ENCODE measurements around the gene SEPSECS.
A peak's percentile ranks its signal among the peaks of the same experiment; 100 is the strongest.

The SEPSECS gene

GRCh38 chr4:25155947-25156346 lies 4.3 kb downstream of the SEPSECS start:
- DNase-seq (ENCODE audit: low spot score): no peak

GRCh38 chr4:25154594-25155265 lies 5.5 kb downstream of the SEPSECS start:
- DNase-seq (ENCODE audit: low spot score): no peak

- no peak for DNase-seq (ENCODE audit: low spot score)
Observed at GRCh38 chr4:25146076-25146475, 14.2 kb downstream of the SEPSECS start.

GRCh38 chr4:25144870-25145481 lies 15.3 kb downstream of the SEPSECS start:
- DNase-seq (ENCODE audit: low spot score): peak; percentile 37

- DNase-seq (ENCODE audit: low spot score): no peak
Observed at GRCh38 chr4:25142468-25142867, 17.8 kb downstream of the SEPSECS start.

- no peak for DNase-seq (ENCODE audit: low spot score)
Observed at GRCh38 chr4:25141592-25141991, 18.7 kb downstream of the SEPSECS start.

- DNase-seq (ENCODE audit: low spot score): no peak
Observed at GRCh38 chr4:25133132-25133531, 27.1 kb downstream of the SEPSECS start.

- no peak for DNase-seq (ENCODE audit: low spot score)
Observed at GRCh38 chr4:25131926-25132325, 28.3 kb downstream of the SEPSECS start.

GRCh38 chr4:25131381-25131780 lies 28.9 kb downstream of the SEPSECS start:
- no peak for DNase-seq (ENCODE audit: low spot score)

GRCh38 chr4:25129917-25130316 lies 30.3 kb downstream of the SEPSECS start:
- DNase-seq (ENCODE audit: low spot score): no peak

- DNase-seq (ENCODE audit: low spot score): no peak
Observed at GRCh38 chr4:25128671-25129070, 31.6 kb downstream of the SEPSECS start.

- DNase-seq (ENCODE audit: low spot score): no peak
Observed at GRCh38 chr4:25123236-25123635, 37.0 kb downstream of the SEPSECS start.

- DNase-seq (ENCODE audit: low spot score): no peak
Observed at GRCh38 chr4:25120146-25120940, 39.9 kb downstream of the SEPSECS start.

- DNase-seq (ENCODE audit: low spot score): no peak
Observed at GRCh38 chr4:25117716-25118472, 42.4 kb downstream of the SEPSECS start.

- DNase-seq (ENCODE audit: low spot score): no peak
Observed at GRCh38 chr4:25117274-25117673, 43.0 kb downstream of the SEPSECS start.

GRCh38 chr4:25113915-25114904 lies 46.0 kb downstream of the SEPSECS start:
- DNase-seq (ENCODE audit: low spot score): peak; percentile 83

- DNase-seq (ENCODE audit: low spot score): no peak
Observed at GRCh38 chr4:25112995-25113380, 47.3 kb downstream of the SEPSECS start.

GRCh38 chr4:25112366-25112994 lies 47.8 kb downstream of the SEPSECS start:
- no peak for DNase-seq (ENCODE audit: low spot score)

- DNase-seq (ENCODE audit: low spot score): no peak
Observed at GRCh38 chr4:25111648-25112196, 48.5 kb downstream of the SEPSECS start.

Data from AG08395 (cell line).